ENCODE data around the gene KBTBD8.

The KBTBD8 gene

DNA sequence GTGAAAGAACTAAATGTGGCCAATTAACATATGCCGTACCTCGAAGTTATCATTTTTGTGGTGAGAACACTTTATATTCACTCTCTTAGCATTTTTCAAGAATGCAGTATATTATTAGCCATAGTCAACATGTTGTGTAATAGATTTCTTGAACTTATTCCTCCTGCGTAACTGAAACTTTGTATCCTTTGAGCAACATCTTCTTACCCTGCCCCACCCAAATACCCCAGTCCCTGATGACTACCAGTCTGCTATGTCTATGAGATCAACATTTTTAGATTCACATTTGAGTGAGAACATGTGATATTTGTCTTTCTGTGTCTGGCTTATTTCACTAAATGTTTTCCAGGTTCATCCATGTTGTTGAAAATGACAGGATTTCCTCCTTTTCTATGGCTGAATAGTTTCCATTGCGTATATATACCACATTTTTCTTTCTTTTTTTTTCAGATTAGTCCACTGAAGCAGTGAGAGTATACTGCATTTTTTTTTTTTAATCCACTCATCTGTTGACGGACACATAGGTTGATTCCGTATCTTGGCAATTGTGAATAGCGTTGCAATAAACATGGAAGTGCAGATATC is 12.7 kb upstream of the KBTBD8 start:
- no peaks in the 10 kb centered on the region for H3K36me3 ChIP-seq (ENCODE audit: insufficient read depth, low read length)
- H3K27me3 ChIP-seq (ENCODE audit: insufficient read depth, low read length, poor library complexity): peaks cover 6% of the 10 kb centered on the region
- TF ChIP-seq, protein P1, sequence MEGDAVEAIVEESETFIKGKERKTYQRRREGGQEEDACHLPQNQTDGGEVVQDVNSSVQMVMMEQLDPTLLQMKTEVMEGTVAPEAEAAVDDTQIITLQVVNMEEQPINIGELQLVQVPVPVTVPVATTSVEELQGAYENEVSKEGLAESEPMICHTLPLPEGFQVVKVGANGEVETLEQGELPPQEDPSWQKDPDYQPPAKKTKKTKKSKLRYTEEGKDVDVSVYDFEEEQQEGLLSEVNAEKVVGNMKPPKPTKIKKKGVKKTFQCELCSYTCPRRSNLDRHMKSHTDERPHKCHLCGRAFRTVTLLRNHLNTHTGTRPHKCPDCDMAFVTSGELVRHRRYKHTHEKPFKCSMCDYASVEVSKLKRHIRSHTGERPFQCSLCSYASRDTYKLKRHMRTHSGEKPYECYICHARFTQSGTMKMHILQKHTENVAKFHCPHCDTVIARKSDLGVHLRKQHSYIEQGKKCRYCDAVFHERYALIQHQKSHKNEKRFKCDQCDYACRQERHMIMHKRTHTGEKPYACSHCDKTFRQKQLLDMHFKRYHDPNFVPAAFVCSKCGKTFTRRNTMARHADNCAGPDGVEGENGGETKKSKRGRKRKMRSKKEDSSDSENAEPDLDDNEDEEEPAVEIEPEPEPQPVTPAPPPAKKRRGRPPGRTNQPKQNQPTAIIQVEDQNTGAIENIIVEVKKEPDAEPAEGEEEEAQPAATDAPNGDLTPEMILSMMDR (IDR thresholded peaks at IDR 0.05; ENCODE audit: borderline replicate concordance, extremely low read depth, low read length, poor library complexity, severe bottlenecking): no peak
- no peak for TF ChIP-seq EZH2 (IDR thresholded peaks at IDR 0.05; ENCODE audit: borderline replicate concordance, low read depth, low read length, severe bottlenecking)
- H2AFZ ChIP-seq (ENCODE audit: low read depth, low read length): no peak overlapping the region
- no peaks in the 10 kb centered on the region for H3K9me3 ChIP-seq (ENCODE audit: insufficient read depth, low read length, severe bottlenecking)
- H3K4me2 ChIP-seq (ENCODE audit: insufficient read depth, low read length): no peak overlapping the region
- H3K79me2 ChIP-seq (ENCODE audit: insufficient read depth, low read length): no peaks in the 10 kb centered on the region
- no peaks in the 10 kb centered on the region for H4K20me1 ChIP-seq (ENCODE audit: insufficient read depth, low read length)
- H3K9ac ChIP-seq (ENCODE audit: low read depth, low read length): no peak overlapping the region
- no peak overlapping the region for H3K4me3 ChIP-seq (ENCODE audit: low read depth in 1 of 2, low read length in 2 of 2)
- no peak for ATAC-seq (ENCODE audit: insufficient read depth, low read depth)
- H3K27ac ChIP-seq (ENCODE audit: low read length): no peak overlapping the region
- DNase-seq: no peak
- no peaks in the 10 kb centered on the region for H3K4me1 ChIP-seq (ENCODE audit: insufficient read depth, low read length)

DNA sequence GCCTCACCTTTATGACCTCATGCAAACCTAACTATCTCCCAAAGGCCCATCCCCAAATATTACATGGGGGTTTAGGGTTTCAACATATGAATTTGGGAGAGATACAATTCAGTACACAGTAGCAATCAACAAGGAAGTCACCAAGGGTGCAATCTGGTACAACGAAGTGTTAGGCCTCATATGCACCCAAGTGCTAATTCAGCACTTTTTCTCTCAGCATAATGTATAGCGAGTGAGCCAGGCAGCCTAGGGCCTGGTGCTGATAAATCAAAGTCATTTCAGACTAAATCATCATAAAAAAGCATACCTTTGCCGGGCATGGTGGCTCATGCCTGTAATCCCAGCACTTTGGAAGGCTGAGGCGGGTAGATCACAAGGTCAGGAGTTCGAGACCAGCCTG is 11.7 kb upstream of the KBTBD8 start:
- no peaks in the 10 kb centered on the region for H3K4me1 ChIP-seq (ENCODE audit: insufficient read depth, low read length)
- no peak for ATAC-seq (ENCODE audit: insufficient read depth, low read depth)
- no peak for TF ChIP-seq EZH2 (IDR thresholded peaks at IDR 0.05; ENCODE audit: borderline replicate concordance, low read depth, low read length, severe bottlenecking)
- TF ChIP-seq, protein P1 (IDR thresholded peaks at IDR 0.05; ENCODE audit: borderline replicate concordance, extremely low read depth, low read length, poor library complexity, severe bottlenecking): no peak

DNA sequence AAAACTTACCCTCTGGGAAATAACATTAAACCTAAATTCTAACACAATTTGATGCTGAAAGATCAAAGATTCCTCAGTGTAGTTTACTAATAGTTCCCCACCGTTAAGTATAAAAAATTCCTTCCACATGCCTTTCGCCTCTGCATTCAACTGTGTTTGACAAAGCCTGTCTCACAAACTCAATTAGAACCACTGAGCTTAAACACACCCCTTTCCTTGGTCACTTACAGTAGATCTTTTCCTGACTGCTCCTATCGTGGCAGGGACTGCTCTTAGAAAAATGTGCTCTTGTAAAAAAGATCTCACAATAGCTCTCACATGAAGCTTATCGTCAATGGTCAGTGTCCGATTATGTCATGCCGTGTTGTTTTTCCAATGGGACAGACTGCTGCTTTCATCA is 8.9 kb upstream of the KBTBD8 start:
- no peak for DNase-seq
- Histone ChIP-seq H3K79me2 (ENCODE audit: insufficient read depth, low read length) (no peaks in the 10 kb centered on the region), H3K4me2 (ENCODE audit: insufficient read depth, low read length) (no peak overlapping the region)

More for the DNA sequence above, 11.7 kb upstream of the KBTBD8 start:
- Histone ChIP-seq H3K36me3 (ENCODE audit: insufficient read depth, low read length) (no peaks in the 10 kb centered on the region), H4K20me1 (ENCODE audit: insufficient read depth, low read length) (no peaks in the 10 kb centered on the region), H3K79me2 (ENCODE audit: insufficient read depth, low read length) (no peaks in the 10 kb centered on the region), H3K9ac (ENCODE audit: low read depth, low read length) (no peak overlapping the region), H3K4me2 (ENCODE audit: insufficient read depth, low read length) (no peak overlapping the region), H3K27ac (ENCODE audit: low read length) (no peak overlapping the region), H3K27me3 (ENCODE audit: insufficient read depth, low read length, poor library complexity) (peaks cover 6% of the 10 kb centered on the region), H2AFZ (ENCODE audit: low read depth, low read length) (no peak overlapping the region), H3K4me3 (ENCODE audit: low read depth in 1 of 2, low read length in 2 of 2) (no peak overlapping the region), H3K9me3 (ENCODE audit: insufficient read depth, low read length, severe bottlenecking) (no peaks in the 10 kb centered on the region)
- no peak for DNase-seq

More for the DNA sequence above, 8.9 kb upstream of the KBTBD8 start:
- no peaks in the 10 kb centered on the region for H3K9me3 ChIP-seq (ENCODE audit: insufficient read depth, low read length, severe bottlenecking)
- H3K4me3 ChIP-seq (ENCODE audit: low read depth in 1 of 2, low read length in 2 of 2): no peak overlapping the region
- no peak overlapping the region for H2AFZ ChIP-seq (ENCODE audit: low read depth, low read length)
- H3K36me3 ChIP-seq (ENCODE audit: insufficient read depth, low read length): no peaks in the 10 kb centered on the region
- H4K20me1 ChIP-seq (ENCODE audit: insufficient read depth, low read length): no peaks in the 10 kb centered on the region
- no peak for ATAC-seq (ENCODE audit: insufficient read depth, low read depth)
- H3K27me3 ChIP-seq (ENCODE audit: insufficient read depth, low read length, poor library complexity): no peaks in the 10 kb centered on the region
- H3K4me1 ChIP-seq (ENCODE audit: insufficient read depth, low read length): no peaks in the 10 kb centered on the region
- TF ChIP-seq, protein P1 (IDR thresholded peaks at IDR 0.05; ENCODE audit: borderline replicate concordance, extremely low read depth, low read length, poor library complexity, severe bottlenecking): no peak
- TF ChIP-seq EZH2 (IDR thresholded peaks at IDR 0.05; ENCODE audit: borderline replicate concordance, low read depth, low read length, severe bottlenecking): no peak
- H3K27ac ChIP-seq (ENCODE audit: low read length): no peak overlapping the region
- H3K9ac ChIP-seq (ENCODE audit: low read depth, low read length): no peak overlapping the region
